Fibroblast of the aortic adventitia (primary cell): Measurements from ENCODE around the gene FFAR4. TPM values are rescaled to one million over a fixed set of nuclear protein-coding genes. Genes with fewer than 3 reads are reported as not detected.
"Not testable (repeated sequence)": the region's sequence is repeated elsewhere in the genome, so short reads cannot be mapped to it uniquely, and the experiment has no call there.

ENCODE experiments used
- DNase-seq: peaks from one replicate; pipeline ENCODE4 v3.0.0-alpha.2; 2010; ENCODE audit warnings: low read depth
- H3K4me3 ChIP-seq: 2 replicates; pipeline ENCODE4 v1.5.1; 2011; ENCODE audit warnings: low read depth, mild to moderate bottlenecking, control low read depth, low read length, moderate library complexity
- total RNA-seq: library from RNA; depleted of rRNA; stranded (reverse); fragments of >200 nt; gene quantifications from 2 replicates; pipeline ENCODE4 v1.2.3, GENCODE V29; 2012; ENCODE audit warnings: low replicate concordance
- TF ChIP-seq, protein P1 (sequence below): IDR thresholded peaks from 2 replicates; pipeline ENCODE4 v1.5.1; 2011; ENCODE audit warnings: mild to moderate bottlenecking, low read length, control low read depth, inconsistent platforms; ENCODE audit not compliant: insufficient read depth

FFAR4 gene
- not detected in 2 replicates for total RNA-seq

GRCh38 chr10:93566435-93567276, at the start of gene FFAR4:
Gene FFAR4 (plus strand): TSS chr10:93566665. CDS start chr10:93566721, 56 bp downstream.
- H3K4me3 ChIP-seq: no peak within 1 kb of the TSS
- no peak for DNase-seq
- TF ChIP-seq, protein P1, sequence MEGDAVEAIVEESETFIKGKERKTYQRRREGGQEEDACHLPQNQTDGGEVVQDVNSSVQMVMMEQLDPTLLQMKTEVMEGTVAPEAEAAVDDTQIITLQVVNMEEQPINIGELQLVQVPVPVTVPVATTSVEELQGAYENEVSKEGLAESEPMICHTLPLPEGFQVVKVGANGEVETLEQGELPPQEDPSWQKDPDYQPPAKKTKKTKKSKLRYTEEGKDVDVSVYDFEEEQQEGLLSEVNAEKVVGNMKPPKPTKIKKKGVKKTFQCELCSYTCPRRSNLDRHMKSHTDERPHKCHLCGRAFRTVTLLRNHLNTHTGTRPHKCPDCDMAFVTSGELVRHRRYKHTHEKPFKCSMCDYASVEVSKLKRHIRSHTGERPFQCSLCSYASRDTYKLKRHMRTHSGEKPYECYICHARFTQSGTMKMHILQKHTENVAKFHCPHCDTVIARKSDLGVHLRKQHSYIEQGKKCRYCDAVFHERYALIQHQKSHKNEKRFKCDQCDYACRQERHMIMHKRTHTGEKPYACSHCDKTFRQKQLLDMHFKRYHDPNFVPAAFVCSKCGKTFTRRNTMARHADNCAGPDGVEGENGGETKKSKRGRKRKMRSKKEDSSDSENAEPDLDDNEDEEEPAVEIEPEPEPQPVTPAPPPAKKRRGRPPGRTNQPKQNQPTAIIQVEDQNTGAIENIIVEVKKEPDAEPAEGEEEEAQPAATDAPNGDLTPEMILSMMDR: no peak

DNA sequence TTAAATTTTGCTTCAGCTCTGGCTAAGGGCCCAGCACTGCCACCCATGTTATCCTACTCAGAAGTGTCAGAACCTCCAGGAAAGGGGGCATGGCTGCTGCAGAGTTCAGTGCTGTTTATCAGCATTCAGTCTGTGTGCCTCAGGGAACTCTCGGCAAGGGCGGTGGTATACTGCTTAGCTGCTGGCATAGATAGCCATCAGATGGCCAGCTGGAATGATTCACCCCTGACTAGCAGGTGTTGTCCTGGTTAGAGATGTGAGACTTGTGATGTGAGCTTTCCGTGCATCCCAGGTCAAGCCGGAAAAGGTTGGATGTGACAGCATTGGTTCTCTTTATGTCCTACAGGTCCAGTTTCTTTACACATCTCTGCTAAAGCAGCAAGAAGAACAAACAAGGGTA, 47.9 kb upstream of the FFAR4 start:
- TF ChIP-seq, protein P1: no peak
- no peak for DNase-seq

DNA sequence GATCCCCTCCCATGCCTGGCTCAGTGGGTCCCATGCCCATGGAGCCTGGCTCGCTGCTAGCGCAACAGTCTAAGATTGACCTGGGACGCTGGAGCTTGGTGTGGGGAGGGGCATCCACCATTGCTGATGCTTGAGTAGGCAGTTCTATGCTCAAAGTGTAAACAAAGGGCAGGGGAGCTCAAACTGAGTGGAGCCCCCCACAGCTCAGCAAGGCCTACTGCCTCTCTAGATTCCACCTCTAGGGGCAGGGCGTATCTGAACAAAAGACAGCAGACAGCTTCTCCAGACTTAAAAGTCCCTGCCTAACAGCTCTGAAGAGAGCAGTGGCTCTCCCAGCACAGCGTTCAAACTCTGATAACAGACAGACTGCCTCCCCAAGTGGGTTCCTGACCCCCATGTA, 31.2 kb upstream of the FFAR4 start:
- TF ChIP-seq, protein P1: no peak
- no peak for DNase-seq
- H3K4me3 ChIP-seq: no peak overlapping the region

More for the DNA sequence above, 47.9 kb upstream of the FFAR4 start:
- no peak overlapping the region for H3K4me3 ChIP-seq

GRCh38 chr10:93540871-93541270, 25.6 kb upstream of the FFAR4 start:
- not testable (repeated sequence) for DNase-seq

GRCh38 chr10:93541402-93542357, 24.8 kb upstream of the FFAR4 start:
- peak; percentile 62 for DNase-seq
- TF ChIP-seq, protein P1: peak; percentile 95
- peak overlapping the region; percentile 49 for H3K4me3 ChIP-seq

More at GRCh38 chr10:93540871-93541270, 25.6 kb upstream of the FFAR4 start:
- H3K4me3 ChIP-seq: not testable (repeated sequence)

- peak overlapping the region; percentile 49 for H3K4me3 ChIP-seq
- TF ChIP-seq, protein P1: no peak
- DNase-seq: peak; percentile 68
These were observed 24.1 kb upstream of the FFAR4 start for GRCh38 chr10:93542358-93542791.

- DNase-seq, H3K4me3 ChIP-seq: not testable (repeated sequence)
These were observed 19.5 kb upstream of the FFAR4 start for GRCh38 chr10:93546995-93547394.
